ENCODE results near the gene CATSPER1. TPM values are rescaled to one million over a fixed set of nuclear protein-coding genes. Genes with fewer than 3 reads are reported as not detected.

Gene CATSPER1
- polyA plus RNA-seq, 2 of the 4 experiments (the other 2 are of a cell fraction): 0.46 to 0.97 TPM

- no peak for ATAC-seq
Observed at GRCh38 chr11:66056501-66056900, 30.2 kb upstream of the CATSPER1 start.

GRCh38 chr11:66055021-66055420 is 28.7 kb upstream of the CATSPER1 start:
- ChIA-PET CTCF (interaction anchor here (0.6 to 12.6 kb wide), 7 partner anchors 8 to 93 kb away, joined by 3 to 233 read pairs (median 4); partner anchors contain the start of gene PACS1), POLR2A (no interaction called here)
- 97% methylated on average over 3 of the region's 7 CpGs for WGBS (ENCODE audit: missing lambda C conversion rate)
- Histone ChIP-seq H3K9me3 (no peaks in the 10 kb centered on the region), H3K27ac (no peak overlapping the region), H3K4me2 (no peak overlapping the region), H3K4me3 (no peak overlapping the region), H3K4me1 (peaks cover 21% of the 10 kb centered on the region)
- TF ChIP-seq HOXB5 (CRISPR knock-in tag; IDR thresholded peaks at IDR 0.05) (no peak), KDM1A (IDR thresholded peaks at IDR 0.05; ENCODE audit: low read depth) (no peak), ZNF302 (CRISPR knock-in tag; IDR thresholded peaks at IDR 0.05) (no peak), FOXS1 (CRISPR knock-in tag; IDR thresholded peaks at IDR 0.05) (no peak), SREBF2 (IDR thresholded peaks at IDR 0.05) (no peak), FOSL2 (IDR thresholded peaks at IDR 0.05) (no peak), FOSL2 (CRISPR knock-in tag; IDR thresholded peaks at IDR 0.05) (no peak), POLR2A (IDR thresholded peaks at IDR 0.05; ENCODE audit: low read length) (no peak), BCL3 (IDR thresholded peaks at IDR 0.05) (no peak), GATA3 (IDR thresholded peaks at IDR 0.05; ENCODE audit: borderline replicate concordance) (no peak), PBX3 (IDR thresholded peaks at IDR 0.05) (no peak), MAX (IDR thresholded peaks at IDR 0.05) (no peak), NFE2L2 (conservative IDR thresholded peaks at IDR 0.05; ENCODE audit: low read length) (no peak), RAD21 (conservative IDR thresholded peaks at IDR 0.05 in 1 of 2, IDR thresholded peaks at IDR 0.05 in 1 of 2) (no peak), ZC3H11A (IDR thresholded peaks at IDR 0.05) (no peak)
- FAIRE-seq (no peak), ATAC-seq (no peak), DNase-seq (ENCODE audit: low read depth in 1 of 2, low spot score in 1 of 2) (no peak)

More at GRCh38 chr11:66056501-66056900, 30.2 kb upstream of the CATSPER1 start:
- no peak for TF ChIP-seq ZSCAN20 (CRISPR knock-in tag; IDR thresholded peaks at IDR 0.05)
- no peak for TF ChIP-seq FOSB (CRISPR knock-in tag; IDR thresholded peaks at IDR 0.05)
- TF ChIP-seq FOSL2 (IDR thresholded peaks at IDR 0.05): no peak
- TF ChIP-seq FOSL2 (CRISPR knock-in tag; IDR thresholded peaks at IDR 0.05): no peak
- TF ChIP-seq CHD4 (IDR thresholded peaks at IDR 0.05; ENCODE audit: borderline replicate concordance): no peak
- no peak for TF ChIP-seq CEBPB (IDR thresholded peaks at IDR 0.05)
- no peak for TF ChIP-seq JUNB (IDR thresholded peaks at IDR 0.05)
- no peak for TF ChIP-seq MAX (IDR thresholded peaks at IDR 0.05)
- TF ChIP-seq ESRRA (IDR thresholded peaks at IDR 0.05; ENCODE audit: borderline replicate concordance, low read length): no peak
- TF ChIP-seq HES2 (IDR thresholded peaks at IDR 0.05): no peak
- DNase-seq (ENCODE audit: low read depth in 1 of 2, low spot score in 1 of 2): no peak
- no peak for FAIRE-seq
- Histone ChIP-seq H3K9me3 (no peaks in the 10 kb centered on the region), H3K4me2 (no peak overlapping the region), H3K4me3 (no peak overlapping the region), H3K27ac (no peak overlapping the region), H3K4me1 (peaks cover 11% of the 10 kb centered on the region)
- WGBS (ENCODE audit: missing lambda C conversion rate): 81% methylated on average over 7 of the region's 7 CpGs
- CTCF ChIA-PET: interaction anchor here (1.3 to 12.6 kb wide), 3 partner anchors 10 to 77 kb away, joined by 3 to 233 read pairs (median 3); partner anchors contain the start of gene PACS1
- POLR2A ChIA-PET: interaction anchor here (0.7 kb wide), 1 partner anchor 13 kb away, joined by 3 read pairs; no protein-coding TSS in a partner anchor

GRCh38 chr11:66052664-66052982 is 26.3 kb upstream of the CATSPER1 start:
- no peak for ATAC-seq
- H3K9me3 ChIP-seq: no peaks in the 10 kb centered on the region
- no peak for DNase-seq (ENCODE audit: low read depth in 1 of 2, low spot score in 1 of 2)
- H3K4me3 ChIP-seq: peak overlapping the region; percentile 89
- TF ChIP-seq HDAC2 (IDR thresholded peaks at IDR 0.05) (0 out of 2 replicates have a peak, but pooled peaks have one; percentile 10), KDM5A (IDR thresholded peaks at IDR 0.05) (peak; percentile 84; the same call in 1 of the 2 replicates), FOXS1 (CRISPR knock-in tag; IDR thresholded peaks at IDR 0.05) (no peak), MAX (IDR thresholded peaks at IDR 0.05) (no peak)
- FAIRE-seq: no peak
- 2% methylated on average over 17 of the region's 17 CpGs for WGBS (ENCODE audit: missing lambda C conversion rate)
- ChIA-PET CTCF (interaction anchor here (0.6 to 12.6 kb wide), 11 partner anchors 8 to 168 kb away, joined by 3 to 233 read pairs (median 3); partner anchors contain the start of gene PACS1), POLR2A (interaction anchor here (1.1 to 1.7 kb wide), 5 partner anchors 10 to 193 kb away, joined by 3 to 11 read pairs (median 4); partner anchors contain the start of gene PACS1)
- H3K4me2 ChIP-seq: peak overlapping the region; percentile 99
- H3K27ac ChIP-seq: peak overlapping the region; percentile 92 to 93
- H3K4me1 ChIP-seq: peaks cover 21% of the 10 kb centered on the region
